Lower leg skin (tissue), 3 donors: ENCODE results near the gene WDR87.

Experiments
- CTCF ChIP-seq, 3 donors: fragments of 450-650 bp; IDR thresholded peaks; one replicate each; pipeline ENCODE4 v1.5.1; 2016; ENCODE audit warnings: antibody characterized with exemption in 3 of 3, mild to moderate bottlenecking in 3 of 3, moderate library complexity in 2 of 3
- POLR2A ChIP-seq, 2 donors: fragments of 450-650 bp; IDR thresholded peaks; one replicate each; pipeline ENCODE4 v1.6.1; 2016 to 2017; ENCODE audit warnings: antibody characterized with exemption in 2 of 2, mild to moderate bottlenecking in 1 of 2, moderate library complexity in 1 of 2

- TF ChIP-seq POLR2A (IDR thresholded peaks at IDR 0.05) (no peak), CTCF (IDR thresholded peaks at IDR 0.05) (no peak)
Observed at GRCh38 chr19:37906869-37907734, 708 bp upstream of the WDR87 start, which contains the start of gene SIPA1L3.
